Measurements from ENCODE around the gene SLC4A5.

Gene SLC4A5

DNA sequence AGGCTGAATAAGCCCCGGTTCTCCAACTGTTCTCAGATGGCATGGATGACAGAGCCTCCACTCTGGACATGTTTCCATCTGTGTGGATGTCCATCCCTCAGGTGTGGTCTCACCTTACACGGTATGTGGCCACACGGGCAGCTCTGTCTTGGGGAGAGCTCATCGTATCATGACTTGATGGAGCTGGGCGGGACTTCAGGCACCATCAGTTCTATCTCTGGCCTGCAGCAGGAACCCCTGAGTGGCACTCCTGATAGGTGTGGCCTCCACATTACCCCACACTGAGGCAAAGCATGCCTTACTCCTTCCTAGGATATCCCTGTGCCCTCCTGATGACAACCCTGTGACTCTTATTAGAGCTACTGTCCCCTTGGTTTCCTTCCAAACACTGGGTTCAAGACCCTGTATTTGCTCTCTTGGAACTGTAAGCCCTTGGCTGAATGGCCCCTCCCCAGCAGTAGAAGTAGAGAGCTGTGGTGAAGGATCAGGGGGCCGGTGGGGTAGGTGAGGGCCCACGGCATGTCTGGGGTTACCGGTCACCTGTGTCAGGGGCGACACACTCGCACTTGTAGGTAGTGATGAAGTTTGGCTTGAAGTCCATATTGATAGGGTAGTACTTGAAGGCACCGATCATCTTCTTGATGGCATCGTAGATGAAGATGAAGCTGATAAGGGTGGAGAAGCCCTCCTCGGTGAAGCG lies 96.6 kb downstream of the SLC4A5 start:
- no peaks in the 10 kb centered on the region for H3K27me3 ChIP-seq
- no peaks in the 10 kb centered on the region for H3K36me3 ChIP-seq
- H3K4me1 ChIP-seq (ENCODE audit: control insufficient read depth in 1 of 2, insufficient read depth in 1 of 2, low read depth in 1 of 2, low read length in 1 of 2) = no peaks in the 10 kb centered on the region
- TF ChIP-seq, protein P1, sequence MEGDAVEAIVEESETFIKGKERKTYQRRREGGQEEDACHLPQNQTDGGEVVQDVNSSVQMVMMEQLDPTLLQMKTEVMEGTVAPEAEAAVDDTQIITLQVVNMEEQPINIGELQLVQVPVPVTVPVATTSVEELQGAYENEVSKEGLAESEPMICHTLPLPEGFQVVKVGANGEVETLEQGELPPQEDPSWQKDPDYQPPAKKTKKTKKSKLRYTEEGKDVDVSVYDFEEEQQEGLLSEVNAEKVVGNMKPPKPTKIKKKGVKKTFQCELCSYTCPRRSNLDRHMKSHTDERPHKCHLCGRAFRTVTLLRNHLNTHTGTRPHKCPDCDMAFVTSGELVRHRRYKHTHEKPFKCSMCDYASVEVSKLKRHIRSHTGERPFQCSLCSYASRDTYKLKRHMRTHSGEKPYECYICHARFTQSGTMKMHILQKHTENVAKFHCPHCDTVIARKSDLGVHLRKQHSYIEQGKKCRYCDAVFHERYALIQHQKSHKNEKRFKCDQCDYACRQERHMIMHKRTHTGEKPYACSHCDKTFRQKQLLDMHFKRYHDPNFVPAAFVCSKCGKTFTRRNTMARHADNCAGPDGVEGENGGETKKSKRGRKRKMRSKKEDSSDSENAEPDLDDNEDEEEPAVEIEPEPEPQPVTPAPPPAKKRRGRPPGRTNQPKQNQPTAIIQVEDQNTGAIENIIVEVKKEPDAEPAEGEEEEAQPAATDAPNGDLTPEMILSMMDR (IDR thresholded peaks at IDR 0.05) = no peak
- no peak overlapping the region for H3K4me3 ChIP-seq (ENCODE audit: low read depth in 1 of 2, low read length in 1 of 2)
- no peaks in the 10 kb centered on the region for H3K9me3 ChIP-seq
- no peak overlapping the region for H3K27ac ChIP-seq

DNA sequence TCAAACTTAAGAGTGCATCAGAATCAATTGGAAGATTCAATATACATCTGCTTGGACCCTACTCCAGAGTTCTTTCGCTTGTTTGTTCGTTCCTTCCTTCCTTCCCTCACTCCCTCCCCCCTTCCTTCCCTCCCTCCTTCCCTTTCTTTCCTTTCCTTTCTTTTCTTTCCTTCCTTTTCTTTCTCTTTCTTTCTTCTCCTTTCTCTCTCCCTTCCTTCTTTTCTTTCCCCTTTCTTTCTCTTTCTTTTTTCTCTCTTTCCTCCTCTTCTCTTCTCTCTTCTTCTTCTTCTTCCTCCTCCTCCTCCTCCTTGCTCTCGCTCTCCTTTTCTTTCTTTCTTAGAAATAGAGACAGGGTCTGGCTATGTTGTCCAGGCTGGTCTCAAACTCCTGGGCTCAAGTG lies 98.9 kb downstream of the SLC4A5 start:
- Histone ChIP-seq H3K27ac (no peak overlapping the region), H3K36me3 (no peaks in the 10 kb centered on the region), H3K27me3 (no peaks in the 10 kb centered on the region), H3K9me3 (no peaks in the 10 kb centered on the region), H3K4me3 (ENCODE audit: low read depth in 1 of 2, low read length in 1 of 2) (no peak overlapping the region), H3K4me1 (ENCODE audit: control insufficient read depth in 1 of 2, insufficient read depth in 1 of 2, low read depth in 1 of 2, low read length in 1 of 2) (no peaks in the 10 kb centered on the region)
- TF ChIP-seq, protein P1 (IDR thresholded peaks at IDR 0.05) = no peak

DNA sequence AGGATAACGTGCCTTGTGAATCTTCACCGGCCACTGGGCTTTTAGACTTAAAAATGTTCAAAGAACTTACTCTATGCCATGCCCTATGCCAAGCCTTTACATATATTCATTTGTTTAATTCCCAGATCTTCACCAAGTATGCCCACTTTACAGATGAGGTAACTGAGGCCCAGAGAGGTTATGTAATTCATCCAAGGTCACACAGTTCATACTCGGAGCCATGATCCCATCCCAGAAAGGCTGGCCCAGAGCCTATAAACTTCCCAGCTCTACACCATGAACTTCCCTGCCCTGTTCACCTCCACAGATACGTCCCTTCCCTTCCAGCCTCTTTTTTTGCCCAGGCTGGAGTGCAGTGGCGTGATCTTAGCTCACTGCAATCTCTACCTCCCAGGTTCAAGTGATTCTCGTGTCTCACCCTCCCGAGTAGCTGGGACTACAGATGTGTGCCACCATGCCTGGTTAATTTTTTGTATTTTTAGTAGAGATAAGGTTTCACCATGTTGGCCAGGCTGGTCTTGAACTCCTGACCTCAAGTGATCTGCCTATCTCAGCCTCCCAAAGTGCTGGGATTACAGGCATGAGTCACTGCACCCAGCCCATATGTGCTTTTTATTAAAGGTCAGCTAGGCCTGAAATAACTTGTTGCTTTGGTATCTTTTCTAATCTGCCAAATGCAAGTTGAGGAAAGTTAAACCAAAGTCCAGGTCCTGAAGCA lies 100.7 kb downstream of the SLC4A5 start:
- TF ChIP-seq, protein P1 (IDR thresholded peaks at IDR 0.05) = no peak
- H3K9me3 ChIP-seq = no peaks in the 10 kb centered on the region
- no peaks in the 10 kb centered on the region for H3K27me3 ChIP-seq
- H3K4me1 ChIP-seq (ENCODE audit: control insufficient read depth in 1 of 2, insufficient read depth in 1 of 2, low read depth in 1 of 2, low read length in 1 of 2) = no peaks in the 10 kb centered on the region
- H3K4me3 ChIP-seq (ENCODE audit: low read depth in 1 of 2, low read length in 1 of 2) = no peak overlapping the region
- H3K27ac ChIP-seq = no peak overlapping the region
- no peaks in the 10 kb centered on the region for H3K36me3 ChIP-seq

DNA sequence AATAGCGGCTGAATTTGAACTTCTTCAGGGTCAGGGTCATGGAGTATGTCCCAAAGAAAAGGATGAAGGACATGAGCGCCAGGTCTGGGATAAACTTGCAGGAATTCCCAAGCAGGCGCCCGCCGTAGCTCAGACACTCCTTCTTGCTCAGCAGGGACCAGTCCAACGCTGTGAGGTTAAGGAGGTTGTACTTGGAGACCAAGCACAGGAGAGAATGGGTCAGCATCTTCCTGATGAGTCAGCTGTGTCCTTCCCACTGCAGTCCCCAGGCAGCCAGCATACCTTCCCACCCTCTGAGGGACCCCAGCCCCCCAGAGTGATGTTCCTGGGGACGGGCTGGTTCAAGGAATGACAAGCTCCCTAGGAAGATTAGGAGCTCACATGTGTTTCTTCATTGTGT lies 103.9 kb downstream of the SLC4A5 start:
- H3K4me1 ChIP-seq (ENCODE audit: control insufficient read depth in 1 of 2, insufficient read depth in 1 of 2, low read depth in 1 of 2, low read length in 1 of 2) = no peaks in the 10 kb centered on the region
- no peaks in the 10 kb centered on the region for H3K27me3 ChIP-seq
- no peak overlapping the region for H3K4me3 ChIP-seq (ENCODE audit: low read depth in 1 of 2, low read length in 1 of 2)
- H3K27ac ChIP-seq = no peak overlapping the region
- H3K36me3 ChIP-seq = no peaks in the 10 kb centered on the region
- no peaks in the 10 kb centered on the region for H3K9me3 ChIP-seq
- TF ChIP-seq, protein P1 (IDR thresholded peaks at IDR 0.05) = no peak

DNA sequence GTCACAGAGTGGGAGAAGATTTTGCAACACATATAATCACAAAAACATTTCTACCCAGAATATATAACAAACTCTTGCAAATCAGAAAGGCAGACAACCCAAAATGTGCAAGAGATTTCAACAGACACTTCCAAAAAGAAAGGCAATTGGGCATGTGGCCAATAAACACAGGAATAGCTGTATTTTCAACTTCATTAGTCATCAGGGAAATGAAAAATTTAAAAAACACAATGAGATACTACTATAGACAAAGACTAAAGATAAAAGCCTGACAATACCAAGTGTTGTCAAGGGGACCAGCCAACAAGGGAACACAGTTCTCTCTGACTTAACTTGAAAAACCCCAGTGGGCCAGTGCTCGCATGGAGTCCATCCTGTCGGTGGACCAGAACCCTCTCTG lies 104.3 kb downstream of the SLC4A5 start:
- TF ChIP-seq, protein P1 (IDR thresholded peaks at IDR 0.05) = no peak
- Histone ChIP-seq H3K4me1 (ENCODE audit: control insufficient read depth in 1 of 2, insufficient read depth in 1 of 2, low read depth in 1 of 2, low read length in 1 of 2) (no peaks in the 10 kb centered on the region), H3K27ac (no peak overlapping the region), H3K36me3 (no peaks in the 10 kb centered on the region), H3K27me3 (no peaks in the 10 kb centered on the region), H3K4me3 (ENCODE audit: low read depth in 1 of 2, low read length in 1 of 2) (no peak overlapping the region), H3K9me3 (no peaks in the 10 kb centered on the region)

Measured in neutrophil (primary cell).